ENCODE data around the gene RPS26. TPM values are rescaled to one million over a fixed set of nuclear protein-coding genes. Genes with fewer than 3 reads are reported as not detected.
"Not testable (repeated sequence)": the region's sequence is repeated elsewhere in the genome, so short reads cannot be mapped to it uniquely, and the experiment has no call there.

Gene RPS26
- total RNA-seq, 1 experiment from 2014 or later, result 70.2 TPM

GRCh38 chr12:56001487-56002100 is 40.1 kb upstream of the RPS26 start:
- Histone ChIP-seq H3K36me3 (ENCODE audit: control insufficient read depth in 1 of 2, insufficient read depth in 2 of 2, low read length in 2 of 2) (peaks cover 2 to 14% of the 10 kb centered on the region in 2 experiments; a peak in 1 of 4 replicates), H3K27me3 (ENCODE audit: insufficient read depth, low read length) (no peaks in the 10 kb centered on the region), H3K9ac (ENCODE audit: low read length) (no peak overlapping the region), H3K9me3 (ENCODE audit: control insufficient read depth in 1 of 2, insufficient read depth in 1 of 2, low read depth in 1 of 2, low read length in 2 of 2) (no peaks in the 10 kb centered on the region), H3K4me1 (ENCODE audit: control insufficient read depth in 1 of 2, insufficient read depth in 2 of 2, low read length in 2 of 2) (peaks cover 10 to 19% of the 10 kb centered on the region in 2 experiments; a peak in 3 of 4 replicates), H4K20me1 (ENCODE audit: insufficient read depth) (no peaks in the 10 kb centered on the region), H3K9me2 (ENCODE audit: insufficient read depth) (no peaks in the 10 kb centered on the region), H3K79me2 (ENCODE audit: insufficient read depth, low read length) (no peaks in the 10 kb centered on the region), H3K4me3 (replicated peaks in 1 of 2; ENCODE audit: low read depth in 1 of 2, low read length in 2 of 2) (no peak overlapping the region), H3K27ac (ENCODE audit: low read depth, low read length) (no peak overlapping the region), H3K4me2 (ENCODE audit: low read length) (no peak overlapping the region), H2AFZ (ENCODE audit: low read depth, low read length, poor library complexity, severe bottlenecking) (no peak overlapping the region)
- POLR2A ChIA-PET, result no interaction called here
- intact Hi-C loops (cut with micrococcal nuclease), result no loop called here
- DNase-seq (ENCODE audit: low read depth, low spot score), result no peak
- TF ChIP-seq ZNF274 (IDR thresholded peaks at IDR 0.05; ENCODE audit: low read depth, low read length), result no peak
- no peak for TF ChIP-seq POLR2AphosphoS5 (IDR thresholded peaks at IDR 0.05; ENCODE audit: low read depth, low read length)
- no peak for TF ChIP-seq RAD21 (IDR thresholded peaks at IDR 0.05; ENCODE audit: low read depth)
- TF ChIP-seq ATF3 (IDR thresholded peaks at IDR 0.05), result no peak
- TF ChIP-seq ZFX (IDR thresholded peaks at IDR 0.05), result no peak
- no peak for TF ChIP-seq EZH2phosphoT487 (IDR thresholded peaks at IDR 0.05; ENCODE audit: borderline replicate concordance)
- TF ChIP-seq FOSL1 (IDR thresholded peaks at IDR 0.05; ENCODE audit: low read depth), result no peak
- no peak for TF ChIP-seq EGR1 (IDR thresholded peaks at IDR 0.05; ENCODE audit: low read depth)
- no peak for TF ChIP-seq YY1 (IDR thresholded peaks at IDR 0.05; ENCODE audit: extremely low read depth, insufficient replicate concordance, low read depth, low read length)
- TF ChIP-seq CTCF (IDR thresholded peaks at IDR 0.05 in 2 of 3, conservative IDR thresholded peaks at IDR 0.05 in 1 of 3; ENCODE audit: borderline replicate concordance in 1 of 3, insufficient read depth in 1 of 3, low read depth in 2 of 3, low read length in 2 of 3), result no peak
- ATAC-seq, result no peak
- no TSS peak for BruUV-seq (replicated peaks)
- RAD21 ChIA-PET (ENCODE audit: low non-redundant PET in 1 of 2, low total read pairs in 2 of 2, uncharacterized antibody in 2 of 2, unreplicated experiment in 2 of 2), result no interaction called here
- CTCF ChIA-PET, result no interaction called here

GRCh38 chr12:56003376-56003775 is 38.3 kb upstream of the RPS26 start:
- intact Hi-C loops (cut with micrococcal nuclease); H2AFZ ChIP-seq (ENCODE audit: low read depth, low read length, poor library complexity, severe bottlenecking); H3K27ac ChIP-seq (ENCODE audit: low read depth, low read length); BruUV-seq (replicated peaks); H4K20me1 ChIP-seq (ENCODE audit: insufficient read depth); H3K4me2 ChIP-seq (ENCODE audit: low read length); H3K27me3 ChIP-seq (ENCODE audit: insufficient read depth, low read length); H3K9me3 ChIP-seq (ENCODE audit: control insufficient read depth in 1 of 2, insufficient read depth in 1 of 2, low read depth in 1 of 2, low read length in 2 of 2); DNase-seq (ENCODE audit: low read depth, low spot score); H3K79me2 ChIP-seq (ENCODE audit: insufficient read depth, low read length); H3K4me3 ChIP-seq (replicated peaks in 1 of 2; ENCODE audit: low read depth in 1 of 2, low read length in 2 of 2); H3K9me2 ChIP-seq (ENCODE audit: insufficient read depth); CTCF ChIA-PET; RAD21 ChIA-PET (ENCODE audit: low non-redundant PET in 1 of 2, low total read pairs in 2 of 2, uncharacterized antibody in 2 of 2, unreplicated experiment in 2 of 2); H3K9ac ChIP-seq (ENCODE audit: low read length); ATAC-seq: not testable (repeated sequence)
- Histone ChIP-seq H3K36me3 (ENCODE audit: control insufficient read depth in 1 of 2, insufficient read depth in 2 of 2, low read length in 2 of 2) (peaks cover 2 to 14% of the 10 kb centered on the region in 2 experiments; a peak in 1 of 4 replicates), H3K4me1 (ENCODE audit: control insufficient read depth in 1 of 2, insufficient read depth in 2 of 2, low read length in 2 of 2) (peaks cover 10 to 21% of the 10 kb centered on the region in 2 experiments)
- POLR2A ChIA-PET, result interaction anchor here (0.7 kb wide), 1 partner anchor 115 kb away, joined by 3 read pairs; the partner anchor contains the start of gene ZC3H10

All from HCT116 (cell line).